Measurements from ENCODE around the gene EIF1B. TPM values are rescaled to one million over a fixed set of nuclear protein-coding genes. Genes with fewer than 3 reads are reported as not detected.

Gene EIF1B
- total RNA-seq, 2 donors from 2014 or later = 5.3 to 15.8 TPM

DNA sequence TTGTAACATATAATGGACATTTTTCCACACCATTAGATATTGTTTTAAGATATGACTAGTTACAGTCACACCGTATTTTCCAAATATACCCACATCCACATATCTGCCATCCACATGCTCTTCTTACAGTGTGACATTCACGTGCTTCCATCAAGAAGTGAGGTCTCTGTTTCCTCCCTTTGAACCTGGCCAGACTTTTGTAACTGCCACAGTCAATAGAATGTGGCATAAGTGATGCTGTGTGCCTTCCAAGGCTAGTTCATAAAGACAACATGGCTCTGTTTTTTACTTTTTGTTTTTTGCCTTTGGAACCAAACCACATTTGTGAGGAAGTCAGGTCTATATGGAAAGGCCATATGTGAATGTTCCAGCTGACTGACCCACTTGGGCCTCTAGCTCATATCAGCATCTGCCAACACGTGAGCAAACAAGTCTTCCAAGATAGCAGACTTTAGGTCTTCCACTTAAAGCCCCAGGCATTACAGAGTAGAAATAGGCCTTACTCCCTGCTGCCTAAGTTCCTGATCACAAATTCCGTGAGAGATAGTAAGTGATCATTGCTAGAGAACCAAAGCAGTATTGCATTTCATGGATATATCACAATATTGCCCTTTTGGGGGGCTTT is 27.1 kb downstream of the EIF1B start:
- DNase-seq = peak in 3 of 4 donors; percentile 16 to 27 (median 25)
- no peak for ATAC-seq
- H3K4me3 ChIP-seq = no peak overlapping the region
- WGBS, 2 donors = 46 to 49% methylated on average over 4 of the region's 4 CpGs
- no peaks in the 10 kb centered on the region for H3K27me3 ChIP-seq
- no peak for TF ChIP-seq CTCF (IDR thresholded peaks at IDR 0.05)
- no peak for TF ChIP-seq POLR2A (IDR thresholded peaks at IDR 0.05)
- no peaks in the 10 kb centered on the region for H3K36me3 ChIP-seq (replicated peaks in 1 of 2; ENCODE audit: insufficient read depth in 1 of 2, low read depth in 2 of 2)
- no peak overlapping the region for H3K27ac ChIP-seq
- peaks cover 25% of the 10 kb centered on the region for H3K4me1 ChIP-seq
- intact Hi-C loops (cut with DNase I) = no loop called here
- H3K9me3 ChIP-seq = no peaks in the 10 kb centered on the region

DNA sequence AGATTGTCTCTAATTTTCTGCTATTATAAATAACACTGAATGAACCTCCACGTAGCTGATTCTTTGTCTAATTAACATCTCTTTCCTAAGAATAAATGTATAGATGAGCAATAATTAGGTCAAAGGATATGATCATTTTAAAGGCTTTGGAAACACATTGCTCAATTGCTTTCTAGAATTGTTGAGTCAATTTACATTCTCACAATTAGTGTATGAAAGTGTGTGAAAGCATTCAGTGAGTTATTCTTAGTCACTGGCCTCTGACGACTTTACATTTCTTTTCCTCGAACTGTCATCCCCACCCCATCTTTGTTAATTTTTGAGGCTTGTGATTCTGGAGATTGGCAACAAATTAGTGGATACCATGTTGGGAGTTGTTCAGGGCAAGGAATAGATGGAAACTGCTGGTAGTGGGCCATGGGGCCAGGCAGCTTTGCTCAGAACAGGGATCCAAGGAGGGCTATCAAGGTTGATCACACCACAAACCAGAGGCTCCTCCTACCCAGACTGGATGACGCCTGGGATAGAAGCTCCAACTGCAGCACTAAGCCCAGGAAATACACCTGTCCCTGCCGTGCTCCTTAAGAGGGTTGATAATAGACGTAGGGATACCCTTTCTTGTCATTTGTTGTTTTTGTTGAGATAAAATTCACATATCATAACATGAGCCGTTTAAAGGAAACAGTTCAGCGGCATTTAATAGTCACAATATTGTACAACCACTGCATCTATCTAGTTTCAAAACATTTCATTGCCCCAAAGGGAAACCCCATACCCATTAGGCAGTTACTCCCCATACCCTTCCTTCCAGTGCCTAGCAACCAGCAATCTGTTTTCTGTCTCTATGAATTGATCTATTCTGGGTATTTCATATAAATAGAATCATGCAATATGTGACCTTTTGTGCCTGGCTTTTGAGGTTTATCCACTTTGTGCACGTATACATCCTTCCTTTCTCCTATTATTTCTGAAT is 27.9 kb downstream of the EIF1B start:
- TF ChIP-seq POLR2A (IDR thresholded peaks at IDR 0.05) = no peak
- no peak for TF ChIP-seq CTCF (IDR thresholded peaks at IDR 0.05)
- peaks cover 25% of the 10 kb centered on the region for H3K4me1 ChIP-seq
- DNase-seq (no peak), ATAC-seq (no peak)
- WGBS, 2 donors = 84 to 86% methylated on average over 9 of the region's 9 CpGs
- no peak overlapping the region for H3K4me3 ChIP-seq
- intact Hi-C loops (cut with DNase I) = no loop called here
- no peaks in the 10 kb centered on the region for H3K9me3 ChIP-seq
- no peaks in the 10 kb centered on the region for H3K27me3 ChIP-seq
- H3K27ac ChIP-seq = no peak overlapping the region
- H3K36me3 ChIP-seq (replicated peaks in 1 of 2; ENCODE audit: insufficient read depth in 1 of 2, low read depth in 2 of 2) = no peaks in the 10 kb centered on the region

- no peak overlapping the region for H3K4me3 ChIP-seq
- no peaks in the 10 kb centered on the region for H3K27me3 ChIP-seq
- ATAC-seq (no peak), DNase-seq (no peak)
- no peak overlapping the region for H3K27ac ChIP-seq
- 44 to 57% methylated on average over 1 of the region's 1 CpG for WGBS, 2 donors
- H3K4me1 ChIP-seq = peaks cover 9% of the 10 kb centered on the region
- no peaks in the 10 kb centered on the region for H3K36me3 ChIP-seq (replicated peaks in 1 of 2; ENCODE audit: insufficient read depth in 1 of 2, low read depth in 2 of 2)
- intact Hi-C loops (cut with DNase I) = no loop called here
- TF ChIP-seq CTCF (IDR thresholded peaks at IDR 0.05) (no peak), POLR2A (IDR thresholded peaks at IDR 0.05) (no peak)
- no peaks in the 10 kb centered on the region for H3K9me3 ChIP-seq
Observed at GRCh38 chr3:40339871-40340270, 30.4 kb downstream of the EIF1B start.

DNA sequence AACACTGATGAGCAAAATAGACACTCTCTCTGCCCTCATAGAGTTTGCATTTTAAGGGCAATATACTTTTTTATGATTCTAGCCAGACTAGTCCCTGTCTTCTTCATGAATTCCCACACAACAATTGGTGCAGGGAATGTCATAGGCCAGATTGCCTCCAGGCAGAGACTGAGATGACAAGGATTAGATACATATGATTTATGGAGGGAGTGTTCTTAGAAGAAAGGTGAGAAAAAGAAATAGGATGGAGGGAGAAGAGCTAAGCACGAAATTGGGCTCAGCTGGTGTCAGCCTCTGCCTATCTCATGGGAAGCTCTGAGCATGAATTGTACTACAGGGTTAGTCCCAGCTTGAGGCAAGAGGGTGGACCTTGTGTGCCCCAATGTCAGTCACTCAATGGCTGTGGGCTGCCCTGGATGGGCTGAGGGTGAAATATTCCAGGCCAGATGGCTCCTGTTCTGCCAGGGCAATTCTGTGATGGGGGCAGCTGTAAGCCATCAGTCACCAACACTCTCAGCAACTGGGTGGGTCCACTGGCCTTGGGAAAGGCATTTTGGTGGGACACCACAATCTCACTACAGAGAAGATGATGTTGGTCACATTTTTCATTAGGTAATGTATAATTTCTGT is 31.1 kb downstream of the EIF1B start:
- WGBS, 2 donors = 64 to 76% methylated on average over 1 of the region's 1 CpG
- no peak for DNase-seq
- no peak for TF ChIP-seq CTCF (IDR thresholded peaks at IDR 0.05)
- TF ChIP-seq POLR2A (IDR thresholded peaks at IDR 0.05) = no peak
- intact Hi-C loops (cut with DNase I) = no loop called here
- no peaks in the 10 kb centered on the region for H3K36me3 ChIP-seq (replicated peaks in 1 of 2; ENCODE audit: insufficient read depth in 1 of 2, low read depth in 2 of 2)
- ATAC-seq = no peak
- no peak overlapping the region for H3K27ac ChIP-seq
- H3K27me3 ChIP-seq = no peaks in the 10 kb centered on the region
- H3K4me3 ChIP-seq = no peak overlapping the region
- no peaks in the 10 kb centered on the region for H3K9me3 ChIP-seq
- peaks cover 9% of the 10 kb centered on the region for H3K4me1 ChIP-seq

All from body of pancreas (tissue), 4 donors.